Natural killer cell (primary cell): Measurements from ENCODE around the gene PCSK9. TPM values are rescaled to one million over a fixed set of nuclear protein-coding genes. Genes with fewer than 3 reads are reported as not detected.

ENCODE experiments used
- ATAC-seq, 3 donors: fragments of 150-1000 bp in 2 of 3; fragments of 200-7000 bp in 1 of 3; cut with Tn5 transposase; 1 replicate in 1 of 3; 2 replicates in 2 of 3; pipeline ENCODE4 v1.10.0; 2021; ENCODE audit warnings: mild to moderate bottlenecking in 2 of 3, moderate library complexity in 2 of 3
- DNase-seq, 2 donors: peaks; one replicate each; pipeline versions ENCODE4 v3.0.0 to v3.0.0-alpha.2; 2013 to 2021; ENCODE audit warnings: mixed read lengths in 1 of 2
- H3K27ac ChIP-seq: one replicate; pipeline ENCODE4 v1.5.1; 2013; ENCODE audit warnings: mild to moderate bottlenecking, low read length
- H3K27me3 ChIP-seq: one replicate; pipeline ENCODE4 v1.6.1; 2013; ENCODE audit warnings: low read length; ENCODE audit not compliant: control insufficient read depth, insufficient read depth
- H3K36me3 ChIP-seq: one replicate; pipeline ENCODE4 v1.6.1; 2013; ENCODE audit warnings: low read length; ENCODE audit not compliant: control insufficient read depth, insufficient read depth
- H3K4me1 ChIP-seq: one replicate; pipeline ENCODE4 v1.6.1; 2013; ENCODE audit warnings: low read length; ENCODE audit not compliant: control insufficient read depth, insufficient read depth
- H3K4me3 ChIP-seq: one replicate; pipeline ENCODE4 v1.5.1; 2013; ENCODE audit warnings: low read length
- H3K9me3 ChIP-seq: one replicate; pipeline ENCODE4 v1.6.1; 2013; ENCODE audit warnings: low read length; ENCODE audit not compliant: control insufficient read depth, insufficient read depth
- H3K27ac Mint-ChIP-seq, 2 donors: one replicate each; pipeline ENCODE4 v1.8.0; 2022; ENCODE audit warnings: mild to moderate bottlenecking in 2 of 2, mixed read lengths in 2 of 2, moderate library complexity in 1 of 2
- H3K27me3 Mint-ChIP-seq, 2 donors: one replicate each; pipeline ENCODE4 v1.8.0; 2022; ENCODE audit warnings: low read depth in 2 of 2, mixed read lengths in 2 of 2
- H3K36me3 Mint-ChIP-seq: one replicate; pipeline ENCODE4 v1.8.0; 2022; ENCODE audit warnings: mixed read lengths
- H3K4me1 Mint-ChIP-seq, 2 donors: one replicate each; pipeline ENCODE4 v1.8.0; 2022; ENCODE audit warnings: mixed read lengths in 2 of 2
- H3K4me3 Mint-ChIP-seq: one replicate; pipeline ENCODE4 v1.8.0; 2022; ENCODE audit warnings: mild to moderate bottlenecking, moderate library complexity, mixed read lengths
- H3K9me3 Mint-ChIP-seq, 2 donors: one replicate each; pipeline ENCODE4 v1.8.0; 2022; ENCODE audit warnings: mixed read lengths in 2 of 2
- whole genome bisulfite sequencing: methylation state at CpG from one replicate; pipeline ENCODE4 v1.1.7; 2013; ENCODE audit warnings: missing lambda C conversion rate; ENCODE audit not compliant: insufficient coverage; 5-methylcytosine and 5-hydroxymethylcytosine counted together
- intact Hi-C: fragments of 100-400 bp; cut with micrococcal nuclease; formaldehyde crosslinking; loops from one replicate; pipeline ENCODE4 v1.14.2; 2022
- total RNA-seq, 4 donors: library from RNA; stranded (reverse); fragments of 120-200 nt in 1 of 4; gene quantifications; one replicate each; pipeline versions ENCODE4 v1.2.3 to v1.2.4, GENCODE V29; 2013 to 2022
- TF ChIP-seq, protein P1 (sequence below): fragments of 200-600 bp; IDR thresholded peaks from one replicate; pipeline ENCODE4 v1.8.0; 2022; ENCODE audit warnings: antibody characterized with exemption

Gene PCSK9
- total RNA-seq, 3 donors from 2014 or later (not counting 1 experiment from before 2014, with no cell fraction given): not detected

DNA sequence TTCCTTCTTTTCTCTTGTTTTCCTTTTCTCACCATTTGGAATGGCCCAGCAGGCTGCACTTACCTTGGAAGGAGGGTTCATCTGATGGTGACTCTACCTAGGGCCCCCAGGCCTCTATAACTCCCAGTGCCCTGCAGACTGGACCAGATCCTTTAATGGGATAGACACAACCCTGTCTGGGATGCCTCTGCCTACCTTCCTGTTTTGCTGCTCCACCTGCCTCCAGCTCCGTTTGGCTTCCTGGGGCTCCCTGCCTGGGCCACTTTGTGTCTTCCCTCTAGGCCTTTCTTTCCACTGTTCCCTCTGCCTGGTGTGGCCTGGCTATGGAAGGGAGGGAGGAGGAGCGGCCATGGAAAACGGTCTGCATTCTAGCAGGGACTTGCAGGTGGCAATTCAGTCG, 7.5 kb downstream of the PCSK9 start:
- DNase-seq (no peak), ATAC-seq (no peak)
- Mint-ChIP-seq H3K36me3 (no peaks in the 10 kb centered on the region), H3K9me3 (no peaks in the 10 kb centered on the region), H3K4me3 (no peak overlapping the region), H3K4me1 (no peaks in the 10 kb centered on the region), H3K27me3 (peaks cover 2 to 13% of the 10 kb centered on the region in 2 donors), H3K27ac (no peak overlapping the region)
- Histone ChIP-seq H3K4me1 (no peaks in the 10 kb centered on the region), H3K27ac (no peak overlapping the region), H3K27me3 (no peaks in the 10 kb centered on the region), H3K36me3 (no peaks in the 10 kb centered on the region), H3K9me3 (no peaks in the 10 kb centered on the region), H3K4me3 (no peak overlapping the region)
- WGBS: 93% methylated on average over 4 of the region's 4 CpGs
- intact Hi-C loops: no loop called here
- TF ChIP-seq, protein P1, sequence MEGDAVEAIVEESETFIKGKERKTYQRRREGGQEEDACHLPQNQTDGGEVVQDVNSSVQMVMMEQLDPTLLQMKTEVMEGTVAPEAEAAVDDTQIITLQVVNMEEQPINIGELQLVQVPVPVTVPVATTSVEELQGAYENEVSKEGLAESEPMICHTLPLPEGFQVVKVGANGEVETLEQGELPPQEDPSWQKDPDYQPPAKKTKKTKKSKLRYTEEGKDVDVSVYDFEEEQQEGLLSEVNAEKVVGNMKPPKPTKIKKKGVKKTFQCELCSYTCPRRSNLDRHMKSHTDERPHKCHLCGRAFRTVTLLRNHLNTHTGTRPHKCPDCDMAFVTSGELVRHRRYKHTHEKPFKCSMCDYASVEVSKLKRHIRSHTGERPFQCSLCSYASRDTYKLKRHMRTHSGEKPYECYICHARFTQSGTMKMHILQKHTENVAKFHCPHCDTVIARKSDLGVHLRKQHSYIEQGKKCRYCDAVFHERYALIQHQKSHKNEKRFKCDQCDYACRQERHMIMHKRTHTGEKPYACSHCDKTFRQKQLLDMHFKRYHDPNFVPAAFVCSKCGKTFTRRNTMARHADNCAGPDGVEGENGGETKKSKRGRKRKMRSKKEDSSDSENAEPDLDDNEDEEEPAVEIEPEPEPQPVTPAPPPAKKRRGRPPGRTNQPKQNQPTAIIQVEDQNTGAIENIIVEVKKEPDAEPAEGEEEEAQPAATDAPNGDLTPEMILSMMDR: no peak

GRCh38 chr1:55047611-55048010, 8.3 kb downstream of the PCSK9 start:
- 87% methylated on average over 3 of the region's 3 CpGs for WGBS
- no peak for DNase-seq
- H3K9me3 Mint-ChIP-seq: no peaks in the 10 kb centered on the region
- no peak overlapping the region for H3K27ac ChIP-seq
- H3K27me3 Mint-ChIP-seq: peaks cover 2 to 6% of the 10 kb centered on the region in 2 donors
- intact Hi-C loops: no loop called here
- H3K4me1 ChIP-seq: no peaks in the 10 kb centered on the region
- TF ChIP-seq, protein P1: no peak
- no peak for ATAC-seq
- no peaks in the 10 kb centered on the region for H3K36me3 ChIP-seq
- no peak overlapping the region for H3K27ac Mint-ChIP-seq
- H3K4me3 Mint-ChIP-seq: no peak overlapping the region
- H3K4me1 Mint-ChIP-seq: no peaks in the 10 kb centered on the region
- H3K36me3 Mint-ChIP-seq: no peaks in the 10 kb centered on the region
- H3K27me3 ChIP-seq: no peaks in the 10 kb centered on the region
- no peak overlapping the region for H3K4me3 ChIP-seq
- H3K9me3 ChIP-seq: no peaks in the 10 kb centered on the region

DNA sequence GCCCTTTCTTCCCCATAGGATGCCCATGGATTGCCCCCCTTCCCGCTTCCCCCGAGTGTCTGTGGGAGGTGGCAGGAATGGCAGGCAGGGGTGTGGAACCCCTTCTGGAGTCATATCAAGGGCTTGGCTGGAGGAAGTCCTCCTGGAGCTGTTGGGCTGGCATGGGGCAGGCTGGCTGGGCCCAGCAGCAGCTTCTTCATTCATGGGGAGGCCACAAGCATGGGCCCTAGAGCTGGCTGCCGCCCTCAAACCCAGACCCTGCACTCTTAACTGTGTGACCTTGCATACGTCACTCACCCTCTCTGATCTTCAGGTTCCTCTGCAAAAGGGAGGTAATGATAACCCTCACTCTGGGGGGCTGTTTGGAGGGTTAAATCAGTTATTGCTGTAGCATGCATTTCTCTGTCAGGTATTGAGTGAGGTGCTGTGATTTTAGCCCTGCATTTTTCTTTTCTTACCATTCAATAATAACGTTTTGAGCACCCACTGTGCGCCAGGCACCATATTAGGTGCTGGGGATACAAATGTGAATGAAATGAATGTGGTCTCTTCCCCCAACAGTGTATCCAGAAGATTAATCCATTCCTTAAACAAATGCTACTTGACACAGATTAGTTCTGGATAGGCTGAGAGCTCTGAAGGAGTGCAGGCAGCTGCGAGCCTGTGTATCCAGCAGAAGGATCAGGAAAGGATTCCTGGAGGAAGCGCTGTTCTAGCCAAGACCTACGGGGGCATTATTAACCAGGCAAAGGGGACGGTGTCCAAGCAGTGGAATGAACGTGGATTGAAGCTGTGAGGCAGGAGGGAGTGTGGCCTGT, 9.3 kb downstream of the PCSK9 start:
- no peaks in the 10 kb centered on the region for H3K27me3 ChIP-seq
- ATAC-seq (no peak), DNase-seq (no peak)
- 90% methylated on average over 9 of the region's 11 CpGs for WGBS
- H3K27ac ChIP-seq: no peak overlapping the region
- no peaks in the 10 kb centered on the region for H3K36me3 Mint-ChIP-seq
- H3K4me3 Mint-ChIP-seq: no peak overlapping the region
- TF ChIP-seq, protein P1: no peak
- H3K27ac Mint-ChIP-seq: no peak overlapping the region
- H3K9me3 Mint-ChIP-seq: no peaks in the 10 kb centered on the region
- H3K4me3 ChIP-seq: no peak overlapping the region
- no peaks in the 10 kb centered on the region for H3K27me3 Mint-ChIP-seq
- intact Hi-C loops: no loop called here
- no peaks in the 10 kb centered on the region for H3K9me3 ChIP-seq
- no peaks in the 10 kb centered on the region for H3K36me3 ChIP-seq
- no peaks in the 10 kb centered on the region for H3K4me1 ChIP-seq
- H3K4me1 Mint-ChIP-seq: no peaks in the 10 kb centered on the region
